Stromal cell of bone marrow (primary cell): ENCODE data around the gene MIB2.
"Not testable (repeated sequence)": the region's sequence is repeated elsewhere in the genome, so short reads cannot be mapped to it uniquely, and the experiment has no call there.

Experiments used
- DNase-seq: peaks from one replicate; pipeline ENCODE4 v3.0.0-alpha.2; 2012; ENCODE audit warnings: low read depth

Gene MIB2

DNA sequence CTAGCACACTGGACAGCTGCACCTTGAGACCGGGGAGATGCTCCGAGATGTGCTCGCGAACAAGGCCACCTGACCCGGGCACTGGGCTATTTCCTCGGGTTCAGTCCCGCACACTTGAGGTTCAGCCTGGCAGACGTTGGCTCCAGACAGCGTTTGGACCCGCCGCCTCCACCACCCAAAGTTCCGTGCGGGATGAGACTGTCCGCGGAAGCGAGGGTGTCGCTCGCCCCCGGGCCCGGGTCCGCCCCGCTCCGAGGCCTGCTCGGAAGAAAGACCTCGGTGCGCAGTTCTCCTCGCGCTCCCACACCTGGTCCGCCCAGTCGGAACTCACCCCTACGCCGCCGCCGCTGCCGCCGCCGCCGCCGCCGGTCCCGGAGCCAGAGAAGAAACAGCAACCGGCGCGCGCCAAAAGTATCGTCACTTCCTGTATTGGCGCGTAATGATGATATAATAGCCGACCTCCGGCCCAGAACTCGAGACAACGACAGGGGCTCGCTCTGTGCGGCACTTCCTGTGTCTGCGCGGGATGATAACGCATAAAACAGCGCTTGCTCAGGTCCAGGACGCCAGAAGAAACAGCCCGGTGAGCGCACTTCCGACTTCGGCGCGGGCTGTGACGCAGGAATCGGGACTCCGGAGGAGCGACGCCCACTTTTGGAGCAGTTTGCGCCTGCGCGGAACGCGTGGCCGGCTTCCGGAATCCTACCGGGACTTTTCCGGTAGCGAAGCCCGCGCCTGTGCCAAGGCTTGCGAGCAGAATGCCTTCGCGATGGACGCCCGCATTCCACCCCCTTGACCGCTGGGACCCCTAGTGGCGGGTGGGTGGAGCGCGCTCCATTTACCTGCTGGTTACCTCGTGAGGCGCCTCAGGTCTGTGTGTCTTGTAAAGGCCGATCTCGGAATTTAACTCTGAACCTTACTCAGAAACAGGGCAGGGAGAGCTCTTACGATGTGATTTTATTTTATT is 43.6 kb downstream of the MIB2 start, which contains the start of gene CDK11B:
CDK11B (minus strand) TSS at position 422 of the 967 bp plus-strand sequence. CDS start 1,519 bp downstream, outside the sequence.
- DNase-seq: peak; percentile 91

DNA sequence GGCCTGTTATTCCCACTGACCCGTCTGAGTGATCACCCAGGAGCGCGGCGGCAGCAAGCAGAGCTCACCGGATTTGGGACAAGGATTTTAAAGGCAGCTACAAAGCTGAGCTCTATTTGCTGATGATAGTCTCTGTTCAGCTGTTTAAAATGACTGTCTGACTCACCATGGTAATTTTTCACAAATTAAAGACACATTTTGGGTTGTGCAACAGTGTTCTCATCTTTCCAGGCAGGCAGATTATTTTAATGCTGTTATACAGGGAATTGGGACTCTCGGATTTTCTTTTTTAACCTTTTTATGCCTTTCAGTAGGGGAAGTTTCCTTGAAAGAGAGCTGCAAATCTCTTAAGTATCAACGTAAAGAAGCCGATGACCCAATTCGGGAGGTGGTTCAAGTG is 47.1 kb downstream of the MIB2 start:
- DNase-seq: peak; percentile 38

- DNase-seq: not testable (repeated sequence)
Observed at GRCh38 chr1:1662830-1663560, 47.7 kb downstream of the MIB2 start.

- DNase-seq: not testable (repeated sequence)
Observed at GRCh38 chr1:1664318-1664717, 49.0 kb downstream of the MIB2 start.

GRCh38 chr1:1664941-1665814 is 49.9 kb downstream of the MIB2 start:
- DNase-seq: no peak

- DNase-seq: no peak
Observed at GRCh38 chr1:1665815-1666251, 50.5 kb downstream of the MIB2 start.

GRCh38 chr1:1666526-1666925 is 51.2 kb downstream of the MIB2 start:
- DNase-seq: no peak

DNA sequence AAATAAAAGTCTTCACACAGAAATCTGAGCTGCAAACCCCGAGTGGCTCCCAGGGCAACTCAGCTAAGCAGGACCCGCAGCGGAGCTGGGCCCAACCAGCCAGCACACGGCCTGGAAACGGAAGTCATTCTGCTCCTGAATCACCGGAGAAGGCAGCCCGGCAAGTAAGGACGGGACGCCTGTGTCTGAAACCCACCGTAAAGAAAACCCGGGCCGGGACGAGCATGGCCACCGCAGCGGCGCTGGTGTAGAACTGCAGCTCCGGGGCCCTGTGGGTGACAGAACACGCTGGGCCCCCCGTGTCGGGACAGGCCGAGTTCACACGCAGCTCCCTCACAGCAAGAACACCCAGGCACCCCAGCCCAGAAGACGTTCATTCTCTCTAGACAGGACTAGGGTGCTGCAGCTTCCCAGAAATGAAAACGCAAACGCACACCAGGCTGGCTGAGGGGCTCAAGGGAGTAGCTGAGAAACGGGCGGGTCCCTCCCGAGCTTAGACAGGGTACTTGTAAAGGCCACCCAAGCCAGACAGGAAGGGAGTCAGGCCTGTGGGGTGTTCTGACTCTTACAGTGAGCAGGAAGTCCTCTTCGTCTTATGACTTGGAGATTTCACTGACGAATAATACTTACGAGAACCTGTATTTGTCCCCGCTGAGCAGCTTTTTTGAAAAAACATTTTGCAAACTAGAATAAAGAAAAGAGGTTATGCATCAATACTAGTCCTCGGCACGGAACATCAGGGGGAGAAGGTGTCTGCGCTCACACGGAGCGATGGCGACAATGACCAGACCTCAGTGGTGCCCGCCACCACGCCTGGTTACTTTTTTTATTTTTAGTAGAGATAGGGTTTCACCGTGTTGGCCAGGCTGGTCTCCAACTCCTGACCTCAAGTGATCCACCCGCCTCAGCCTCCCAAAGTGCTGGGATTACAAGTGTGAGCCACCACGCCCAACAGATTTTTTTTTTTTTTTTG is 54.5 kb downstream of the MIB2 start:
- DNase-seq: no peak

GRCh38 chr1:1670866-1671265 is 55.6 kb downstream of the MIB2 start:
- no peak for DNase-seq

- no peak for DNase-seq
Observed at GRCh38 chr1:1671365-1672119, 56.2 kb downstream of the MIB2 start.

GRCh38 chr1:1672181-1672965 is 57.1 kb downstream of the MIB2 start:
- DNase-seq: no peak

DNA sequence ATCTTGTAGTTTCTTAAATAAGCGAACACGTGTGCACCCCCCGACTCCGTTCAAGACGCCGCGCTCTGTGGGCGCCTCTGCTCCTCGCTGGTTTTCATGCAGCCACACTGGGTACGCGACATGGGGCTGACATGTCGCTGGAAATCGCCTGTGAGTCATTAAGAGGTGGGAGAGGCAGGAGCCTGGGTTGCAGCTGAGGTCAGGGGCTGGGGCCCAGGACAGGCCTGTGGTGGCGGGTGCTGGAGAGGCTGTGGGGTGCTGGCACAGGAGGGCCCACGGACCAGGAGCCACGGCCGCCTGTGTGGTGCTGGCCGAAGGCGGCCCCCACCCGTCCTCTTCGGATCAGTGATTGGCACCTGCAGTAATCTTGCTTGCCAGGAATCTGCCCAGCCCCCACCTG is 59.5 kb downstream of the MIB2 start:
- not testable (repeated sequence) for DNase-seq

- not testable (repeated sequence) for DNase-seq
Observed at GRCh38 chr1:1675218-1675617, 59.9 kb downstream of the MIB2 start.

DNA sequence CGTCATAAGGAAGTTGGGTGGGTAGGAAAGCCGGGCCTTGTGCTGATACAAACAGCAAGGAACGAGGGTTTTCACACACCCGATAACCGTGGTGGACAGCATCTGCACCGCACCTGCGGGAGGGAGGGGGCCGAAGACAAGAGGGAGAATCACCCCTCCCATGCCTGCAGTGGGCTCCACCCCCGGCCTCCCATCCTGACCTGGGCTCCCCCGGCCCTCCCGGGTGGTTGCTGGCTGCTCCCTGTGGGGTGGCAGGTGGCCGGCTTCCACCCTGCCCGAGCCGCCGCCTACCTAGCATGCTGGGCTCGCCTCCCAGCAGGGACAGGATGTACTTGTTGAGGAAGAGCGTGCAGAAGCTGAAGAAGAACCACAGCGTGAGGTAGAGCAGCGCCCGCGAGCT is 60.8 kb downstream of the MIB2 start:
- not testable (repeated sequence) for DNase-seq

GRCh38 chr1:1677718-1678580 is 62.6 kb downstream of the MIB2 start:
- no peak for DNase-seq

DNA sequence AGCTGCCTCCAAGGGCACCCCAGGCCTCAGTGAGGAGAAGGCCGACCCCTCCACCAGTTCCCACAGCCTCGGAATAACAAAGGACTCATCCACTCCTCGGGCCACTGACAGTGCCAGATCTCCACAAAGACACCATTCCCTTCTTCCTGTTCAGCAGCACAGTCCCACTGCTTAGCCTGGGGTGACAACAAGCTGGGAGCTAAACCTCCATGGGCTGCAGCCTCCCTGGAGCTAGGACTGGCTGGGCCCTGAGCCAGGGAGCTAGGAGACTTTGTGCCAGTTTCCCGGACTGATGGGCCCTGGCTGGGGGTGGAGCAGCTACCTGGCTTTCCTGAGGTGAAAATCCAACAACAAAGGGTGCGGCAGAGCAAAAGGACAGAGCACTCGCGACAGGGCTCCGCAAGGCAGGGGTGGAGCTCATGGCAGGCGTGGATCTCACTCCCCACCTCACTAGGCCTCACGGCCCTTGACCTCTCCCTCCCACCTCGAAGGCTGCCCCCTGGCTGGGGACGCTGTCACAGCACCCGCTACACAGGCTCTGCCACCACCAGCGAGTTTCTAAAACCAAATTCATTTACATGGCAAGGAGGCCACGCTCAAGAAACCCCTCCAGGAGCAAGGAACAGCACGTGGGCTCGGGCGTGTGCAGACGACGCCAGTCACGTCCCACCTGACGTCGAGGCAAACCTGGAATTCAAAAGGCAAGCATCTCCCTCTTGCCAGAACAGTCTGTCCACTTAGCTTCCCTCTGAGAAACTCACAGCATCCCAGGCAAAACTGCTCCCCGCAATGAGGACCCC is 63.5 kb downstream of the MIB2 start:
- DNase-seq: no peak
